Measurements from ENCODE around the gene VTN.

VTN gene

GRCh38 chr17:28369684-28370034 lies 448 bp downstream of the VTN start:
- no peak for DNase-seq (ENCODE audit: low spot score)
- TF ChIP-seq CTCF (IDR thresholded peaks at IDR 0.05) = no peak
- Histone ChIP-seq H3K27ac (peak overlapping the region in 1 of 2 donors; percentile 84), H3K4me3 (no peak overlapping the region)

- Histone ChIP-seq H3K27ac (peak overlapping the region in 1 of 2 donors; percentile 84), H3K4me3 (no peak overlapping the region)
- DNase-seq (ENCODE audit: low spot score) = no peak
- TF ChIP-seq CTCF (IDR thresholded peaks at IDR 0.05) = no peak
Observed at GRCh38 chr17:28368915-28369683, 1.0 kb downstream of the VTN start.

GRCh38 chr17:28368306-28368831 lies 1.7 kb downstream of the VTN start:
- TF ChIP-seq CTCF (IDR thresholded peaks at IDR 0.05) = no peak
- no peak overlapping the region for H3K27ac ChIP-seq
- H3K4me3 ChIP-seq = no peak overlapping the region
- no peak for DNase-seq (ENCODE audit: low spot score)

- TF ChIP-seq CTCF (IDR thresholded peaks at IDR 0.05) = no peak
- Histone ChIP-seq H3K27ac (no peak overlapping the region), H3K4me3 (no peak overlapping the region)
- DNase-seq (ENCODE audit: low spot score) = no peak
Observed at GRCh38 chr17:28367641-28368305, 2.3 kb downstream of the VTN start.

- H3K4me3 ChIP-seq = no peak overlapping the region
- no peak for TF ChIP-seq CTCF (IDR thresholded peaks at IDR 0.05)
- DNase-seq (ENCODE audit: low spot score) = no peak
- no peak overlapping the region for H3K27ac ChIP-seq
Observed at GRCh38 chr17:28366605-28367004, 3.5 kb downstream of the VTN start.

- H3K27ac ChIP-seq = no peak overlapping the region
Observed at GRCh38 chr17:28365487-28365886, 4.6 kb downstream of the VTN start.

More at GRCh38 chr17:28365487-28365886, 4.6 kb downstream of the VTN start:
- TF ChIP-seq CTCF (IDR thresholded peaks at IDR 0.05) = no peak
- H3K4me3 ChIP-seq = no peak overlapping the region
- no peak for DNase-seq (ENCODE audit: low spot score)

Data from coronary artery (tissue), 2 donors.